Trophoblast cell (in vitro differentiated cells and primary cell): Measurements from ENCODE around the gene GHITM.

Experiments used
- DNase-seq, 2 donors: peaks; one replicate each; pipeline ENCODE4 v3.0.0-alpha.2; 2016
- H2AFZ ChIP-seq: 2 replicates; pipeline ENCODE4 v1.6.1; 2013; ENCODE audit warnings: low read length, moderate library complexity, mild to moderate bottlenecking; ENCODE audit not compliant: insufficient read depth, poor library complexity
- H2AK5ac ChIP-seq: 2 replicates; pipeline ENCODE4 v1.6.1; 2013; ENCODE audit warnings: mild to moderate bottlenecking, low read length
- H2BK120ac ChIP-seq: 2 replicates; pipeline ENCODE4 v1.6.1; 2013; ENCODE audit warnings: low read length, mild to moderate bottlenecking, moderate library complexity; ENCODE audit not compliant: insufficient read depth, poor library complexity
- H2BK12ac ChIP-seq: 2 replicates; pipeline ENCODE4 v1.6.1; 2013; ENCODE audit warnings: mild to moderate bottlenecking, low read length, moderate library complexity
- H2BK5ac ChIP-seq: 2 replicates; pipeline ENCODE4 v1.6.1; 2013; ENCODE audit warnings: low read length, low read depth, moderate library complexity, mild to moderate bottlenecking; ENCODE audit not compliant: poor library complexity
- H3K14ac ChIP-seq: 2 replicates; pipeline ENCODE4 v1.6.1; 2013; ENCODE audit warnings: mild to moderate bottlenecking, low read length
- H3K18ac ChIP-seq: 2 replicates; pipeline ENCODE4 v1.6.1; 2013; ENCODE audit warnings: mild to moderate bottlenecking, low read length
- H3K23ac ChIP-seq: 2 replicates; pipeline ENCODE4 v1.6.1; 2013; ENCODE audit warnings: low read length
- H3K27ac ChIP-seq: 2 replicates; pipeline ENCODE4 v1.5.1; 2013; ENCODE audit warnings: low read depth, mild to moderate bottlenecking, inconsistent platforms, low read length, moderate library complexity
- H3K27me3 ChIP-seq: 2 replicates; pipeline ENCODE4 v1.6.1; 2013; ENCODE audit warnings: inconsistent platforms, mild to moderate bottlenecking, low read length, moderate library complexity; ENCODE audit not compliant: insufficient read depth
- H3K36me3 ChIP-seq, 2 experiments: 1 replicate in 1 of 2; 2 replicates in 1 of 2; pipeline ENCODE4 v1.6.1; 2013; ENCODE audit warnings: low read length in 2 of 2, mild to moderate bottlenecking in 2 of 2, moderate library complexity in 1 of 2; ENCODE audit not compliant: insufficient read depth in 2 of 2, control insufficient read depth in 1 of 2
- H3K4ac ChIP-seq: 2 replicates; pipeline ENCODE4 v1.6.1; 2013; ENCODE audit warnings: low read depth, mild to moderate bottlenecking, low read length, moderate library complexity
- H3K4me1 ChIP-seq, 2 experiments: 1 replicate in 1 of 2; 2 replicates in 1 of 2; pipeline ENCODE4 v1.6.1; 2013; ENCODE audit warnings: low read length in 2 of 2, mild to moderate bottlenecking in 2 of 2, moderate library complexity in 1 of 2; ENCODE audit not compliant: insufficient read depth in 2 of 2, control insufficient read depth in 1 of 2
- H3K4me2 ChIP-seq: 2 replicates; pipeline ENCODE4 v1.6.1; 2013; ENCODE audit warnings: inconsistent platforms, mild to moderate bottlenecking, low read length, moderate library complexity
- H3K4me3 ChIP-seq: 2 replicates; pipeline ENCODE4 v1.5.1; 2013; ENCODE audit warnings: mild to moderate bottlenecking, low read depth, low read length, inconsistent platforms
- H3K79me1 ChIP-seq: one replicate; pipeline ENCODE4 v1.6.1; 2013; ENCODE audit warnings: low read length
- H3K79me2 ChIP-seq: 2 replicates; pipeline ENCODE4 v1.6.1; 2013; ENCODE audit warnings: low read length, mild to moderate bottlenecking; ENCODE audit not compliant: control insufficient read depth, insufficient read depth, poor library complexity
- H3K9ac ChIP-seq: 2 replicates; pipeline ENCODE4 v1.6.1; 2013; ENCODE audit warnings: mild to moderate bottlenecking, low read length
- H3K9me3 ChIP-seq: 2 replicates; pipeline ENCODE4 v1.6.1; 2013; ENCODE audit warnings: low read depth, mild to moderate bottlenecking, control low read depth, inconsistent platforms, low read length; ENCODE audit not compliant: insufficient read depth
- H4K12ac ChIP-seq: 2 replicates; pipeline ENCODE4 v1.6.1; 2013; ENCODE audit warnings: low read depth, mild to moderate bottlenecking, low read length, moderate library complexity
- H4K8ac ChIP-seq: 2 replicates; pipeline ENCODE4 v1.6.1; 2013; ENCODE audit warnings: low read depth, mild to moderate bottlenecking, low read length, moderate library complexity
- H4K91ac ChIP-seq: one replicate; pipeline ENCODE4 v1.6.1; 2013; ENCODE audit warnings: low read depth, mild to moderate bottlenecking, low read length, moderate library complexity
- WGBS: extraction: QIAGEN DNeasy Blood & Tissue Kit; methylation state at CpG from one replicate; pipeline ENCODE4 v1.1.7; 2013; ENCODE audit warnings: missing lambda C conversion rate; ENCODE audit not compliant: insufficient read length, insufficient coverage; ENCODE audit errors: extremely low coverage; 5-methylcytosine and 5-hydroxymethylcytosine counted together

The GHITM gene

GRCh38 chr10:84193327-84193726 lies 54.0 kb downstream of the GHITM start:
- Histone ChIP-seq H2BK12ac (no peak overlapping the region), H3K36me3 (no peaks in the 10 kb centered on the region), H3K23ac (no peak overlapping the region), H3K27ac (no peak overlapping the region), H3K4me3 (no peak overlapping the region), H2AFZ (no peak overlapping the region), H3K18ac (no peak overlapping the region), H4K91ac (no peak overlapping the region), H3K9me3 (no peaks in the 10 kb centered on the region), H3K79me2 (no peaks in the 10 kb centered on the region), H2BK5ac (no peak overlapping the region), H4K8ac (no peak overlapping the region), H3K27me3 (peaks cover 37% of the 10 kb centered on the region), H4K12ac (no peak overlapping the region), H3K9ac (no peak overlapping the region), H3K4me2 (no peak overlapping the region), H2AK5ac (no peak overlapping the region), H3K4me1 (peaks cover 3 to 5% of the 10 kb centered on the region in 2 experiments), H3K79me1 (no peaks in the 10 kb centered on the region), H3K14ac (no peak overlapping the region), H3K4ac (no peak overlapping the region), H2BK120ac (no peak overlapping the region)
- DNase-seq, result no peak
- no CpG with 5 or more reads among the region's 2 CpGs for WGBS

DNA sequence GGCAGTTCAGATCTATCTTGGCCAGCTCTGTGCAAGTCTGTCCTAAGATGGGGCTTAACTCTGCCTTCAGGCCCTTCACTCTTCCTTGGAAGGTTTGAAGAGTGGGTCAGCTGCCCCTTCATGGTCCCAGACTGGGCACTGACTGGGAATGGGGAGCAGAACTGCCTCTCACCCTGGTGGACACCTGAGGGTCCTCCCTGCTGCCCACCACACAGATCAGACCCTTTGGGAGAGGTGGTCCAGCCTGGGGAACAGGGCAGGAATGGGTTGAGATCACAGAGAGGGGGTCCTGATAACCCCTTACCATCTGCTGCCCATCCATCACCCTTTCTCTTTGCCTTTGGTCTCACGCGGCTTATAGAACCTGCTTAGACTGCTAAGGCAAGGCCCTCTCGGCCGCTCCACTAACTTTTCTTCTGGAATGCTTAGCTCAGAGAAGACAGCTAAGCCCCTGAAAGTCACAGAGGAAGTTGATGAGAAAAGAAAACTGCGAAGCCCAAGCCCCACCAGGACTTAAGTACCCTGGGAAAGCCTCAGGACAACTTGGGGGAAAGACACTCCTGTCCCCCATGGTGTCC lies 54.6 kb downstream of the GHITM start:
- no peak overlapping the region for H3K18ac ChIP-seq
- no peak overlapping the region for H2BK120ac ChIP-seq
- peak overlapping the region; percentile 66 for H3K4me2 ChIP-seq
- no peak overlapping the region for H2BK5ac ChIP-seq
- no peak overlapping the region for H3K4me3 ChIP-seq
- no peak overlapping the region for H2AK5ac ChIP-seq
- H3K9me3 ChIP-seq, result no peaks in the 10 kb centered on the region
- no peak overlapping the region for H3K4ac ChIP-seq
- no peak overlapping the region for H3K9ac ChIP-seq
- H4K12ac ChIP-seq, result no peak overlapping the region
- WGBS, result no CpG with 5 or more reads among the region's 5 CpGs
- no peak overlapping the region for H2BK12ac ChIP-seq
- no peak overlapping the region for H3K23ac ChIP-seq
- no peak overlapping the region for H4K8ac ChIP-seq
- DNase-seq, result no peak
- H2AFZ ChIP-seq, result no peak overlapping the region
- H3K36me3 ChIP-seq, result no peaks in the 10 kb centered on the region
- no peak overlapping the region for H3K27ac ChIP-seq
- H3K79me2 ChIP-seq, result no peaks in the 10 kb centered on the region
- no peak overlapping the region for H3K14ac ChIP-seq
- H3K27me3 ChIP-seq, result peaks cover 37% of the 10 kb centered on the region
- no peaks in the 10 kb centered on the region for H3K79me1 ChIP-seq
- H3K4me1 ChIP-seq, result peaks cover 3 to 5% of the 10 kb centered on the region in 2 experiments
- H4K91ac ChIP-seq, result no peak overlapping the region

GRCh38 chr10:84194424-84195043 lies 55.2 kb downstream of the GHITM start, which contains the start of gene CDHR1:
Gene CDHR1, plus strand, starts transcription at chr10:84194537. Its CDS starts 224 bp downstream, at chr10:84194761.
- H2BK12ac ChIP-seq, result no peak within 1 kb of the TSS
- no peak within 1 kb of the TSS for H3K27ac ChIP-seq
- H4K91ac ChIP-seq, result no peak within 1 kb of the TSS
- no peak within 1 kb of the TSS for H2AK5ac ChIP-seq
- no CpG with 5 or more reads among the region's 61 CpGs for WGBS
- no peak within 1 kb of the TSS for H4K12ac ChIP-seq
- no peak within 1 kb of the TSS for H3K9ac ChIP-seq
- no peak within 1 kb of the TSS for H4K8ac ChIP-seq
- H3K27me3 ChIP-seq, result peaks cover 37% of the 10 kb centered on the region
- DNase-seq, result peak in 1 of 2 donors; percentile 20
- no peaks in the 10 kb centered on the region for H3K79me1 ChIP-seq
- H3K4me2 ChIP-seq, result peak within 1 kb of the TSS; percentile 66
- H3K4me1 ChIP-seq, result peaks cover 3 to 5% of the 10 kb centered on the region in 2 experiments
- no peak within 1 kb of the TSS for H2BK5ac ChIP-seq
- no peak within 1 kb of the TSS for H3K4ac ChIP-seq
- no peaks in the 10 kb centered on the region for H3K79me2 ChIP-seq
- H3K23ac ChIP-seq, result no peak within 1 kb of the TSS
- peak within 1 kb of the TSS; percentile 39 for H3K4me3 ChIP-seq
- H3K14ac ChIP-seq, result no peak within 1 kb of the TSS
- no peak within 1 kb of the TSS for H3K18ac ChIP-seq
- H3K36me3 ChIP-seq, result no peaks in the 10 kb centered on the region
- no peaks in the 10 kb centered on the region for H3K9me3 ChIP-seq
- no peak within 1 kb of the TSS for H2BK120ac ChIP-seq
- H2AFZ ChIP-seq, result no peak within 1 kb of the TSS

GRCh38 chr10:84195044-84195830 lies 55.9 kb downstream of the GHITM start:
- peaks cover 37% of the 10 kb centered on the region for H3K27me3 ChIP-seq
- no peak overlapping the region for H3K27ac ChIP-seq
- H3K4ac ChIP-seq, result no peak overlapping the region
- no CpG with 5 or more reads among the region's 43 CpGs for WGBS
- no peak overlapping the region for H3K18ac ChIP-seq
- no peak overlapping the region for H4K8ac ChIP-seq
- no peak overlapping the region for H2BK5ac ChIP-seq
- no peak overlapping the region for H3K9ac ChIP-seq
- H3K4me3 ChIP-seq, result no peak overlapping the region
- H3K14ac ChIP-seq, result no peak overlapping the region
- no peaks in the 10 kb centered on the region for H3K79me1 ChIP-seq
- H2AK5ac ChIP-seq, result no peak overlapping the region
- no peak overlapping the region for H2AFZ ChIP-seq
- H3K4me2 ChIP-seq, result peak overlapping the region; percentile 66
- no peaks in the 10 kb centered on the region for H3K9me3 ChIP-seq
- no peaks in the 10 kb centered on the region for H3K79me2 ChIP-seq
- H4K12ac ChIP-seq, result no peak overlapping the region
- H4K91ac ChIP-seq, result no peak overlapping the region
- H3K23ac ChIP-seq, result no peak overlapping the region
- H2BK12ac ChIP-seq, result no peak overlapping the region
- no peaks in the 10 kb centered on the region for H3K36me3 ChIP-seq
- H2BK120ac ChIP-seq, result no peak overlapping the region
- peaks cover 3 to 5% of the 10 kb centered on the region in 2 experiments for H3K4me1 ChIP-seq
- DNase-seq, result no peak
